Breast epithelium (tissue), 3 donors: ENCODE data around the gene FICD.

Experiments
- POLR2A ChIP-seq: fragments of 450-650 bp; IDR thresholded peaks from one replicate; pipeline ENCODE4 v1.6.1; 2016; ENCODE audit warnings: antibody characterized with exemption, mild to moderate bottlenecking, moderate library complexity
- TF ChIP-seq, protein P1 (sequence below), 3 donors: fragments of 450-650 bp; IDR thresholded peaks; one replicate each; pipeline ENCODE4 v1.5.1; 2016 to 2017; ENCODE audit warnings: antibody characterized with exemption in 3 of 3, mild to moderate bottlenecking in 3 of 3, moderate library complexity in 3 of 3

DNA sequence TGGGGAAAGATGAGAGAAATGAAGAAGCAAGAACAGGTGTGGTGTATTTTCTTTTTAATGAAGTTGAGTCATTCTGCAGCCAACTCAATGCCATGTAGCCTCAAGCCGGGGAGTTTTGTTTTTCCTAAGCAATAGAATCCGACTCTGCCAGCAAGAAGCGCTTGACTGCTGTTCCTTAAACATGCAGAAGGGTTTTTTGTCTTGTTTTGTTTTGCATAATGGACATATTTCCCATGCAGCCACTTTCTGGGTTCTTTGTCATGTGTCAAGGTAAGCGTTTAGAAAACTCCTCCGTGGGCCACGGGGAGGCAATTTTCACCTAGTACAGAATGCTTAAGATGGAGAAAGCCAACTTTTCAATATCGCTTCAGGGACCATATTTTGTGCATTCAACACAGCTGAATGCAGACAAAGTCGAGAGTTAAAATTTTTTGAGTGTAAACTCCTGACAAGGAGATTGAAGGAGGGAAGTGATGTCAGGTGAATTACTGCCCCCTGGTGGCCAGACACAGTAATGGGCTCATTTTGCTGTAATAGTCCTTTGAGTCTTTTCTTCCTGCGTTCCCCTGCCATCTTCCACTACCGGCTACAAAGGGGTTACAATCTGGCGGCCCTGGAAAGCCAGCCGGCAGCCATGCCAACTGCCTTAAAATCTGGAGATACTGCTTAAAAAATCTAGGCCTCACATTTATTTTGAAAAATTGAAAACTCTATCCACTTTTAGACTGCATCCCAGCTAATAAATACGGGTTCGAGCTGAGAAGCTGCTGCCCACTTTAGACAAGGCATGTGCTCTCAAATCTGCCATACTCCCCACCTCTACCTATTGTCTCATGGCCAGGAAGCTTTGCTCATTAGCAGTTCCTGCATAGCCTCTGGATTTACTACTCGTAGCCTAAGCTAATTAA, 3.2 kb upstream of the FICD start:
- TF ChIP-seq, protein P1, sequence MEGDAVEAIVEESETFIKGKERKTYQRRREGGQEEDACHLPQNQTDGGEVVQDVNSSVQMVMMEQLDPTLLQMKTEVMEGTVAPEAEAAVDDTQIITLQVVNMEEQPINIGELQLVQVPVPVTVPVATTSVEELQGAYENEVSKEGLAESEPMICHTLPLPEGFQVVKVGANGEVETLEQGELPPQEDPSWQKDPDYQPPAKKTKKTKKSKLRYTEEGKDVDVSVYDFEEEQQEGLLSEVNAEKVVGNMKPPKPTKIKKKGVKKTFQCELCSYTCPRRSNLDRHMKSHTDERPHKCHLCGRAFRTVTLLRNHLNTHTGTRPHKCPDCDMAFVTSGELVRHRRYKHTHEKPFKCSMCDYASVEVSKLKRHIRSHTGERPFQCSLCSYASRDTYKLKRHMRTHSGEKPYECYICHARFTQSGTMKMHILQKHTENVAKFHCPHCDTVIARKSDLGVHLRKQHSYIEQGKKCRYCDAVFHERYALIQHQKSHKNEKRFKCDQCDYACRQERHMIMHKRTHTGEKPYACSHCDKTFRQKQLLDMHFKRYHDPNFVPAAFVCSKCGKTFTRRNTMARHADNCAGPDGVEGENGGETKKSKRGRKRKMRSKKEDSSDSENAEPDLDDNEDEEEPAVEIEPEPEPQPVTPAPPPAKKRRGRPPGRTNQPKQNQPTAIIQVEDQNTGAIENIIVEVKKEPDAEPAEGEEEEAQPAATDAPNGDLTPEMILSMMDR (IDR thresholded peaks at IDR 0.05) = peak; percentile 80 to 81 (median 80)
- TF ChIP-seq POLR2A = no peak
